PFSK-1 (cell line): ENCODE measurements around the gene PRR20C. TPM values are rescaled to one million over a fixed set of nuclear protein-coding genes. Genes with fewer than 3 reads are reported as not detected.
"Not testable (repeated sequence)": the region's sequence is repeated elsewhere in the genome, so short reads cannot be mapped to it uniquely, and the experiment has no call there.

Source experiments
- FOXP2 ChIP-seq: optimal IDR thresholded peaks from 2 replicates; pipeline ENCODE3; 2011; ENCODE audit warnings: borderline replicate concordance, control low read depth, inconsistent platforms; ENCODE audit not compliant: insufficient read depth; ENCODE audit errors: extremely low read length, extremely low read depth
- POLR2AphosphoS5 ChIP-seq: IDR thresholded peaks from 2 replicates; pipeline ENCODE4 v1.6.1; 2012; ENCODE audit warnings: low read depth, mild to moderate bottlenecking, control low read depth, low read length, moderate library complexity
- REST ChIP-seq, 2 experiments: IDR thresholded peaks; 2 replicates each; pipeline versions ENCODE4 v1.6.1 to v1.8.0; 2011 to 2012; ENCODE audit warnings: low read depth in 2 of 2, low read length in 2 of 2, control low read depth in 1 of 2, inconsistent platforms in 1 of 2, mild to moderate bottlenecking in 1 of 2, moderate library complexity in 1 of 2; ENCODE audit not compliant: insufficient read depth in 1 of 2
- SIN3A ChIP-seq: IDR thresholded peaks from 2 replicates; pipeline ENCODE4 v1.6.1; 2012; ENCODE audit warnings: mild to moderate bottlenecking, low read length, moderate library complexity, borderline replicate concordance; ENCODE audit not compliant: insufficient read depth
- TAF1 ChIP-seq: IDR thresholded peaks from 2 replicates; pipeline ENCODE4 v1.6.1; 2012; ENCODE audit warnings: low read length, control low read depth, borderline replicate concordance; ENCODE audit not compliant: insufficient read depth
- polyA plus RNA-seq: library from polyadenylated mRNA; unstranded; fragments of >200 nt; gene quantifications from one replicate; pipeline ENCODE4 v1.2.1, GENCODE V29; 2012; ENCODE audit warnings: low read depth, missing spikeins; ENCODE audit not compliant: insufficient read length

PRR20C gene
- polyA plus RNA-seq, result not detected

- not testable (repeated sequence) for TF ChIP-seq TAF1, SIN3A, FOXP2
Observed at GRCh38 chr13:57153761-57154160, at the start of gene PRR20C. Gene PRR20C, plus strand, starts transcription at chr13:57154061. Its CDS starts 387 bp downstream, at chr13:57154448.

- no peak for TF ChIP-seq REST (IDR thresholded peaks at IDR 0.05; ENCODE audit: insufficient read depth in 1 of 2, low read depth in 2 of 2, low read length in 2 of 2)
- no peak for TF ChIP-seq SIN3A
- no peak for TF ChIP-seq TAF1
- no peak for TF ChIP-seq POLR2AphosphoS5
- TF ChIP-seq FOXP2, result no peak
Observed at GRCh38 chr13:57114945-57115344, 38.9 kb upstream of the PRR20C start.

- TF ChIP-seq REST (IDR thresholded peaks at IDR 0.05; ENCODE audit: insufficient read depth in 1 of 2, low read depth in 2 of 2, low read length in 2 of 2) (no peak), FOXP2 (no peak), POLR2AphosphoS5 (no peak), TAF1 (no peak), SIN3A (no peak)
Observed at GRCh38 chr13:57123681-57124080, 30.2 kb upstream of the PRR20C start.

- TF ChIP-seq SIN3A, result no peak
- no peak for TF ChIP-seq REST (IDR thresholded peaks at IDR 0.05; ENCODE audit: insufficient read depth in 1 of 2, low read depth in 2 of 2, low read length in 2 of 2)
Observed at GRCh38 chr13:57128909-57129308, 25.0 kb upstream of the PRR20C start.

- no peak for TF ChIP-seq FOXP2
- TF ChIP-seq SIN3A, result no peak
Observed at GRCh38 chr13:57136093-57136492, 17.8 kb upstream of the PRR20C start.

GRCh38 chr13:57137585-57137984 lies 16.3 kb upstream of the PRR20C start:
- no peak for TF ChIP-seq TAF1
- TF ChIP-seq REST (IDR thresholded peaks at IDR 0.05; ENCODE audit: insufficient read depth in 1 of 2, low read depth in 2 of 2, low read length in 2 of 2), result no peak
- no peak for TF ChIP-seq FOXP2
- no peak for TF ChIP-seq SIN3A
